ENCODE results near the gene PKNOX2.

PKNOX2 gene

GRCh38 chr11:125164422-125165110, at the start of gene PKNOX2:
PKNOX2 (plus strand) TSS chr11:125164751; CDS start chr11:125351306, 186,555 bp downstream.
- DNase-seq (ENCODE audit: low read depth in 2 of 2) = peak; percentile 3 to 43

GRCh38 chr11:125117429-125117828, 47.1 kb upstream of the PKNOX2 start:
- no peak for DNase-seq (ENCODE audit: low read depth in 2 of 2)

GRCh38 chr11:125123194-125123946, 41.2 kb upstream of the PKNOX2 start:
- DNase-seq (ENCODE audit: low read depth in 2 of 2) = no peak

GRCh38 chr11:125123947-125124617, 40.5 kb upstream of the PKNOX2 start:
- DNase-seq (ENCODE audit: low read depth in 2 of 2) = no peak

- DNase-seq (ENCODE audit: low read depth in 2 of 2) = no peak
These were observed 39.9 kb upstream of the PKNOX2 start for GRCh38 chr11:125124618-125124992.

- no peak for DNase-seq (ENCODE audit: low read depth in 2 of 2)
These were observed 36.1 kb upstream of the PKNOX2 start for GRCh38 chr11:125128450-125128849.

- DNase-seq (ENCODE audit: low read depth in 2 of 2) = no peak
These were observed 35.1 kb upstream of the PKNOX2 start for GRCh38 chr11:125129316-125129993.

- no peak for DNase-seq (ENCODE audit: low read depth in 2 of 2)
These were observed 32.5 kb upstream of the PKNOX2 start for GRCh38 chr11:125132071-125132470.

- no peak for DNase-seq (ENCODE audit: low read depth in 2 of 2)
These were observed 32.0 kb upstream of the PKNOX2 start for GRCh38 chr11:125132596-125132995.

GRCh38 chr11:125136001-125136400, 28.6 kb upstream of the PKNOX2 start:
- DNase-seq (ENCODE audit: low read depth in 2 of 2) = no peak

- no peak for DNase-seq (ENCODE audit: low read depth in 2 of 2)
These were observed 25.6 kb upstream of the PKNOX2 start for GRCh38 chr11:125138966-125139365.

- DNase-seq (ENCODE audit: low read depth in 2 of 2) = no peak
These were observed 24.8 kb upstream of the PKNOX2 start for GRCh38 chr11:125139778-125140177.

GRCh38 chr11:125140233-125140632, 24.3 kb upstream of the PKNOX2 start:
- no peak for DNase-seq (ENCODE audit: low read depth in 2 of 2)

- no peak for DNase-seq (ENCODE audit: low read depth in 2 of 2)
These were observed 23.4 kb upstream of the PKNOX2 start for GRCh38 chr11:125141178-125141577.

- peak; percentile 29 to 52 for DNase-seq (ENCODE audit: low read depth in 2 of 2)
These were observed 22.6 kb upstream of the PKNOX2 start for GRCh38 chr11:125141686-125142535.

- DNase-seq (ENCODE audit: low read depth in 2 of 2) = no peak
These were observed 18.3 kb upstream of the PKNOX2 start for GRCh38 chr11:125146232-125146631.

- no peak for DNase-seq (ENCODE audit: low read depth in 2 of 2)
These were observed 17.3 kb upstream of the PKNOX2 start for GRCh38 chr11:125147280-125147679.

- DNase-seq (ENCODE audit: low read depth in 2 of 2) = no peak
These were observed 16.5 kb upstream of the PKNOX2 start for GRCh38 chr11:125148011-125148410.

- DNase-seq (ENCODE audit: low read depth in 2 of 2) = no peak
These were observed 15.8 kb upstream of the PKNOX2 start for GRCh38 chr11:125148743-125149142.

- no peak for DNase-seq (ENCODE audit: low read depth in 2 of 2)
These were observed 10.7 kb upstream of the PKNOX2 start for GRCh38 chr11:125153837-125154236.

- DNase-seq (ENCODE audit: low read depth in 2 of 2) = no peak
These were observed 10.0 kb upstream of the PKNOX2 start for GRCh38 chr11:125154378-125155099.
